ENCODE measurements around the gene MPO. TPM values are rescaled to one million over a fixed set of nuclear protein-coding genes. Genes with fewer than 3 reads are reported as not detected.

MPO gene
- polyA plus RNA-seq (ENCODE audit: insufficient read length in 10 of 10) = 10 to 100 TPM in 3 of 10 donors, 1 to 10 TPM in 7; 4.1 to 17.8 (median 7.6) TPM
- long read RNA-seq, donor 1 = 0 reads
- long read RNA-seq, donor 2 = 0 reads
- long read RNA-seq, donor 3 = 0 reads
- long read RNA-seq, donor 4 = 0 reads
- long read RNA-seq, donor 5, partial matches to known transcripts = 0 of 2 reads
- long read RNA-seq, donor 5, other reads (novel, unspliced or antisense) = 0 of 2 reads
- long read RNA-seq, donor 6 = 0 reads
- long read RNA-seq, donor 7, partial matches to known transcripts = 0 of 2 reads
- long read RNA-seq, donor 7, other reads (novel, unspliced or antisense) = 0 of 2 reads
- long read RNA-seq, donor 8 = 0 reads
- long read RNA-seq, donor 9 = 0 reads

GRCh38 chr17:58280480-58281217 is at the start of gene MPO:
MPO (minus strand) TSS chr17:58280935; CDS start chr17:58280758, 177 bp downstream.
- no peak for DNase-seq

GRCh38 chr17:58329810-58330537 is 49.2 kb upstream of the MPO start:
- DNase-seq = no peak

DNA sequence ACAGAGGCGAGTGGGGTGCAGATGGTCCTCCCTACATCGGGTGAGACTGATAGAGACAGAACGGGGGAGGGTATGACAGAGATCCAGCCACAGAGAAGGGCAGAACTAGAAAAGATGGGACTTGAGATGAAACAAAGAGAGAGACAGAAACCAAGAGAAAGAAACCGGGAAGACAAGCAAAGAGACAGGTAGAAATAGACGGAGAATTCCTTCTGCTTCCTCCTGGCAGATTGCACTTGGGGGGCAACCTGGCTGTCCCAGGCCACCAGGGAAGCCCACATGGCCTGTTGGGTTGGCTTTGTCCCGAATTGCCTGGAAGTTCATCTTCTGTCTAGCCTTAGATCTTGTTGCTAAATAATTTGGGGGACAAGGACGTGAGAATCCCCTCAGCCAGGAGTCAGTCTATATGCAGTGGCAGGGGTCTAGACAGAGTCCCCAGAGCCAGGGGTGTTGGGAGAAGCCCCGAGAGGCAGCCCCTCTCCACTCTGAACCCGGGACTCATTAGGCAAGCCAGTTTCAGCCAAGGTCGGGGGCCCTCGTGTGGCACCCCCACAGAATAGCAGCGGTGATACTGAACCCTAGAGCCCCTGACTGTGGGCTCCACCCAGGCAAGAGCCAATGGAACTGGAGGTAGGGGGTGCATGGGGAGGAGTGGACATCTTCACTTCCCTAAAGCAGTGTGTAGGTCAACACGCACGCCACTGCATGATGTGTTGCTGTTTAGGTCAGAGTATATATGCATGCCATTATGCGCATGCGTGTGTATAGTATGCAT is 48.5 kb upstream of the MPO start:
- DNase-seq = peak in 1 of 3 donors; percentile 45

DNA sequence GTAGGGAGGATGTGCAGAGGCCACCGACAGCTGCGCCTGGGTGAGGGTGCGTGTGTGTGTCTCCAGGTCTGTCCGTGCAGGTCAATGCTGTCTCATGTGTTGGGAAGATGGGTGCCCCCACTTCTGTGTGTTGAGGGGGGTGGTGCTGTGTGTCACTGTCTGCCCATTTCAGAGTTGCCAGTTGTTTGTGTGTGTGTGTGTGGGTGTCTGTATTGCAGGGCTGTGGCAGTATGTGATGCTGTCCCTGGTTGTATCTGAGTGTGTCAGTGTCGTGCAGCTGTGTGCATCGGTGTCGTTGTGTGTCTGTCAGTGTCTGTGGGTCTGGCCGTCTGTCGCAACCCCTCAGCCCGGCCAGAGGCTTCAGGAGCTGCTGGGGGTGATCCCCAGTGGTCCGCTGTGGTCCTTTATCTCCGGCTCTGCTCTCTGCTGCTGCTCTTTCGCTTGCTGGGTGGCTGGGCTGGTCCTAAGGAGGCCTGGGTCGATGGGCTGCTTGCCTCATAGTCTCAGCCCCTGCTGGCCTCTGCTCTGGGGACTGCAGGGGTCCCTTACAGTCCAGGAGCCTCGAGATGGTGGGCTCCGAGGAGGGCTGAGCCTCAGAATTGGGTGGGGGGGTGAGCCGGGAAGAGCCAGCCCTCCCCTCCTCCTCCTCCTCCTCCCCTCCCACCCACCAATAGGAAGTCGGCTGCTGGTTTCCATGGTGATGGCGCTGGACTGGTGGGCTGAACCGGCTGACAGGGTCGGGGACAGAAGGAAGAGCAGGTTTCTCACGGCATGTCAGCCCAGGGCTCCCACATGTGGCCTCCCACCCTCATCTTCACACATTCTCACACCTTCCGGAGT is 47.7 kb upstream of the MPO start, which contains the start of gene TSPOAP1:
Gene TSPOAP1, minus strand, starts transcription at position 601 of the 840 bp plus-strand sequence. CDS start 875 bp downstream, outside the sequence.
- peak in 1 of 3 donors; percentile 38 for DNase-seq

DNA sequence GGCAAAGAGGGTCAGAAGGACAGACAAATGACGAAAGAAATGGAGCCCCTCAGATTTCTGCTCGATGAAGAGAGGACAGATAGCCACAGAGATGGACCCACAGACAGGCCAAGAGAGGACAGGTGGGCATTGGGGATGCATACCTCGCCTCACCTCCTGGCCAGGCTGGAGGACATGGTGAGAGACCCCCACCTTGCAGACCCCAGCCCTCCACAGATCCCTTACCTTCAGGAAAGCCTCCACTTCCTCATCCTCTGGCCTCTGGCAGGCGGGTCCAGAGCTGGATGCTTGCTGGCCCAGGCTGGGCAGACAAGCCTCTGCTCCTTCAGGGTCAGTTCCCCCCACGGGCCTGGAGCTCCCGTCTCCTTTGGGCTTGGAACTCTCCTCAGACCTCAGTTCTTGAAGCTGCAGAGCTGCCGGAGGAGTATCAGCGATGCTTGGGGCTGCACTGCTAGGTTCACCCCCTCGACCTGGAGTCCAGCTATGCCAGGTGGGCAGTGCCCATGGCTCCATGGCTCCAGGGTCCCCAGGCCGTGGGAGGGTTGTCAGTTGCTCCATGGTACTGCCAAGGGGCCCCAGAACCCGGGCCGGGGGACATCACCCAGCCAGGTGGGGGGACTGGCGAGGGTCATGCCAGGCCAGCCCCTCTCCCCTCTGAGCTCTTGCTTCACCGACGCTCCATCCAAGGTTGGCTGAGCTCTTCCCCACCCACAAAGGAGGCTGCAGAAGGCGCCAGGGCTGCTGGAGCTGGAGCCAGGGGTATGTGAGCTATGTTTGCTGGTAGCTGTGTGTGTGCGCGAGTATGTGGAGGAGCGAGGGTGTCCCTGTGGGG is 46.8 kb upstream of the MPO start:
- DNase-seq = no peak

GRCh38 chr17:58326609-58327362 is 46.1 kb upstream of the MPO start:
- DNase-seq = no peak

DNA sequence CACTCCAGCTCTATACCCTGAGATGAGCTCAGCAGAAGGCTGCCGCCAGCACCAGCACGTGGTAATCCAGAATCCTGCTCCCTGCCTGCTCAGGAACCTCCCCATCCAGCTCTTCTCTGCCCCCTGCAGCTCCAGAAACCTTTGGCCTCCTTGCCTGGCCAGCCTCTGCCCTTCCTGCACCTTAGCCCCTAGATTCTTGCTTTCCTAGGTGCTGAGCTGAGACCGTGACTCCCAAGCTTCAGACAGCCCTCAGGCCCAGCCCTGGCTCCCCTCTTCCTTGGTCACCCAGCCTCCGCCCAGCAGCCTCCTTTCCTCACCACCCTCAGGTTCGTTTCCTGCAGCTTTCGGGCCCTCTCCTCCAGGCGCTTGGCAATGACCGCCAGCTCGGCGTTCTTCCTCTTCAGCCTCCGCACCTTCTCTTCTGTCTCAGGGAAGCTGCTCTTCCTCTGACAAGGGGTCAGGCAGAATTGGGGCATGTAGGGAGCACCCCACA is 45.3 kb upstream of the MPO start:
- DNase-seq = no peak

DNA sequence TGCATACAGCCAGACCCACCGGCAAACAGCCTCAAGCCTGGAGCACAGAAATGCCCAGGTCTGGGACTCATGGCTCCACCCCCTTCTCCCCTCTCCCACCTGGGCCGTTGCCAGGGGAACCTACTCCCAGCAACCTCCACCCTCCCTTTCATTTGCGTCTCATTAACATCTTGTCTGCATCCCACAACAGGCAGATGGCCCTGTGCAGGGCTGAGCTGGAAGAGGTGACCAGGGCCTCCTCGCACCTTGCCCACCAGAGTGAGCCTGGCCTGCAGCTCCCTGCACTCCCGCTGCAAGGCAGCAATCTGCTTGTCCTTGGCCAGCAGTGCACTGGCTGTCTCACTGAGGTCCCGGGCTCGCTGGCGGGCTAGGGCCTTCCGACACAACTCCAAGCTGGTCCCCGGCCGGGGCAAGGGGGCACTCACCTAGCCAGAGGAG is 44.6 kb upstream of the MPO start:
- DNase-seq = no peak

DNA sequence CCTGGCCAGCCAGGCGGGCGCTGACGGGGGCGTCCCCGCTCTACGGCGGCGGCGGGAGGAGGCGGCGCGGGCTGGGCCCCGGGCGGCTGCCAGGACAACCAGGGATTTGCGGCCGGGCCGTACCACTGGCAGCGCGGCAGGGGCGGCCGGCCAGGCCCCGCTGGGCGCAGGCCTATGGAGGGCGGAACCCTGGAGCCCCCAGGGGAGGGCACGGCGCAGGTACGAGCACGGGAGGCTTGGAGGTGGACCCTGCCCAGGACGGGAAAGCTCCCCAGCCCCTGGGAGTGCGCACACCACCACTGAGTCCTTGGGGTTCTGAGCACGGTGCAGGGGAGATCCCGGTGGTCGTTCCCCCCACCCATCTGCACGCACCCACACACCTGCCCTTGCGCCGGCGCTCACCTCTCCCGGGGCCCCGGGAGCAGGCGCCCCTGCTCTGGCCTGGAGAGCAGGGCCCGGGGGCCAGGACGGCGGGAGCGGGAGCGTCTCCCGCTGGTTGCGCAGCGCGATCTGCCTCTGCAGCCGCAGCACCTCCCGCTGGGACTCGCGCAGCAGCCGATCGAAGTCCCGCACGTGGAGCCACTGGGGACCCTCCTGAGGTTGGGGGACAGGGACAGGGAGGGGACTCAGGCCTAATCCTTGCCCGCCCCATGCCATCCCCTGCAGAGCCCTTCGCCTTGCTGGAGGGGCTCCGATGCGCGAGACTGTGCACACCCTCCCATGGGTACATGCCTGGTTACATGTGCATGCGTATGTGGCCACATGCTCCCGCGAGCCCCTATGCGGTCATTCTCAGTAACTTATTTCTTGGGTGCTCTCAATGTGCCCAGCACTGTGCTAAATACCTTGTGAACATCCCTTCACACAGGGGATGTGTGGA is 43.9 kb upstream of the MPO start:
- DNase-seq = peak in 1 of 3 donors; percentile 55

DNA sequence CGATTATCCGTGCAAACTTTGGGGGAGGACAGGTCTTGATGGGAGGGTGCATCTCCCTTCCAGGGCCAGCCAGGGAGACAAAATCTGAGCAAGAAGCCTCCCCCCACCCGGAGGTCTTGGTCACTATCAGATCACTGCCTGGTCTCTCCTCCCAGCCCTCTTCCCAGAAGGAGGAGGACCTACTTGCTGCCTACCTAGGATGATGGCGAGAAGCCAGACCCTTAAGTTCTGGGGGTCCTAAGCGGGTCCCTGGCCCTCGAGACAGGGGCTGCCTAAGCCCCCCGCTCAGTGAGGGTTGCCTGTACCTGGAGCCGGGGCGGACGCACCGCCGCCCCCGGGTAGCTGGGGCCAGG is 43.3 kb upstream of the MPO start:
- no peak for DNase-seq

GRCh38 chr17:58323366-58324055 is 42.8 kb upstream of the MPO start:
- no peak for DNase-seq

DNA sequence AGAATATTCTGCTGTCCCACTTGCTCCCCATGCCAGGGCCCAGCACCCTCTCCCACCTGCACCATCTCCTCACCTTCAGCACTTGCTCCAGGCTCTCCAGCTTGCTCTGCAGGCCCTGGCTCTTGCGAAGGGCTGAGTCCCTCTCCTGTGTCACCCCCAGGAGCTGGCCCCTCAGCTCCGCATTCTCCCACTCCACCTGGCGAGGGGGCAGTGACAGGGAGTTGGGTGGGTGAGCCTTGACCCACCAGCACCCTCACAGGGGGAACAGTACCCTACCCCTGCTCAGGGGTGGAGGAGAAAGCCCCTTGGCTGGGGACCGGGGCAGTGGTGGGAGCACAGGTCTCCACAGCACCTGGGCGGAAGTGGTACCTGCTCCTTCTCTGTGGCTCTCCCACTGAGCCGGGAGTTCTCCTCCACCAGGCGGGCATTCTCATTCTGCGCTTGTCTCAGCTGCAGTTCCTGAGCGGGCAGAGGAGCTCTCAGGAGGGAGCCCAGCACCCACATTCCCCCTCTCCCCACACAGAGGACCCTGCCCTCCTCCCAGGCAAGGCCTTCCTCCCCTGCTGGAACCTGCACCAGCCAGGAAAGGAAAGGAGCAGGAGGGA is 41.9 kb upstream of the MPO start:
- DNase-seq = no peak

GRCh38 chr17:58321571-58322525 is 41.1 kb upstream of the MPO start:
- no peak for DNase-seq

- no peak for DNase-seq
Observed at GRCh38 chr17:58320570-58321323, 40.0 kb upstream of the MPO start.

DNA sequence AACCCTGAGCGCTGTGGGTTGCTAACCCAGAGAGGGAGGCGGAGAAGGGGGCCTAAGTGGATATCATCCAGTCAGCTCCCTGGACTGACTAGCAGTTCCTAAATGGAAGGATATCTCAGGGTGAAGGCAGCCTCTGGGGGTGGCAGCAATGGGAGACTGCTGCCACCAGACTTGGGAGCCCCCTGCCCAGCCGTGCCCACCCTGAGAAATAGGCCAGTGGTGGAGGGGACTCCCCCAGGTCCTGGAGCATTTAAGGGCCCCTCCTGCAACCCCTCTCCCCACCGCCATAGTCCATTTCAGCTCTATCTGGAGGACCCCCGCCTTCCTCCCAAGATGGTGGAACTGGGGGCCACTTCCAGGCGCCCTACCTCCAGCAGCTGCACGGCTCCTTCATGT is 39.4 kb upstream of the MPO start:
- no peak for DNase-seq

Data from muscle of back (tissue), 13 donors.